ENCODE data around the gene ILDR2.
A peak's percentile ranks its signal among the peaks of the same experiment; 100 is the strongest.

Gene ILDR2

GRCh38 chr1:166925810-166926478 lies 49.4 kb downstream of the ILDR2 start:
- DNase-seq (ENCODE audit: low spot score) = no peak

GRCh38 chr1:166924823-166925541 lies 50.4 kb downstream of the ILDR2 start:
- DNase-seq (ENCODE audit: low spot score) = no peak

GRCh38 chr1:166920561-166921475 lies 54.5 kb downstream of the ILDR2 start:
- DNase-seq (ENCODE audit: low spot score) = no peak

GRCh38 chr1:166918956-166919316 lies 56.4 kb downstream of the ILDR2 start:
- DNase-seq (ENCODE audit: low spot score) = no peak

GRCh38 chr1:166918088-166918955 lies 57.0 kb downstream of the ILDR2 start:
- DNase-seq (ENCODE audit: low spot score) = no peak

GRCh38 chr1:166915941-166916340 lies 59.4 kb downstream of the ILDR2 start:
- no peak for DNase-seq (ENCODE audit: low spot score)

GRCh38 chr1:166915042-166915441 lies 60.3 kb downstream of the ILDR2 start:
- no peak for DNase-seq (ENCODE audit: low spot score)

- DNase-seq (ENCODE audit: low spot score) = no peak
These were observed 61.2 kb downstream of the ILDR2 start for GRCh38 chr1:166914111-166914510.

- no peak for DNase-seq (ENCODE audit: low spot score)
These were observed 63.7 kb downstream of the ILDR2 start for GRCh38 chr1:166911624-166912023.

- DNase-seq (ENCODE audit: low spot score) = peak; percentile 72
These were observed 64.8 kb downstream of the ILDR2 start for GRCh38 chr1:166910396-166910994.

- no peak for DNase-seq (ENCODE audit: low spot score)
These were observed 66.4 kb downstream of the ILDR2 start for GRCh38 chr1:166908942-166909341.

GRCh38 chr1:166907763-166908162 lies 67.6 kb downstream of the ILDR2 start:
- DNase-seq (ENCODE audit: low spot score) = no peak

GRCh38 chr1:166907051-166907450 lies 68.3 kb downstream of the ILDR2 start:
- no peak for DNase-seq (ENCODE audit: low spot score)

- DNase-seq (ENCODE audit: low spot score) = no peak
These were observed 68.7 kb downstream of the ILDR2 start for GRCh38 chr1:166906647-166907046.

GRCh38 chr1:166905900-166906299 lies 69.4 kb downstream of the ILDR2 start:
- no peak for DNase-seq (ENCODE audit: low spot score)

- no peak for DNase-seq (ENCODE audit: low spot score)
These were observed 70.2 kb downstream of the ILDR2 start for GRCh38 chr1:166905136-166905535.

GRCh38 chr1:166903232-166903631 lies 72.1 kb downstream of the ILDR2 start:
- no peak for DNase-seq (ENCODE audit: low spot score)

GRCh38 chr1:166902279-166902678 lies 73.1 kb downstream of the ILDR2 start:
- no peak for DNase-seq (ENCODE audit: low spot score)

GRCh38 chr1:166900987-166901386 lies 74.4 kb downstream of the ILDR2 start:
- DNase-seq (ENCODE audit: low spot score) = no peak

- no peak for DNase-seq (ENCODE audit: low spot score)
These were observed 75.6 kb downstream of the ILDR2 start for GRCh38 chr1:166899769-166900168.

GRCh38 chr1:166895766-166896165 lies 79.6 kb downstream of the ILDR2 start:
- no peak for DNase-seq (ENCODE audit: low spot score)

All from SK-N-DZ (cell line).